DND-41 (cell line): ENCODE measurements around the gene SLC25A39.

ENCODE experiments used
- EZH2 ChIP-seq: IDR thresholded peaks from 3 replicates; pipeline ENCODE4 v1.6.1; 2012; ENCODE audit warnings: borderline replicate concordance, low read depth, mild to moderate bottlenecking, moderate library complexity, low read length, inconsistent platforms; ENCODE audit not compliant: severe bottlenecking
- TF ChIP-seq, protein P1 (sequence below): IDR thresholded peaks from 2 replicates; pipeline ENCODE4 v1.5.1; 2012; ENCODE audit warnings: borderline replicate concordance, low read length, moderate library complexity, mild to moderate bottlenecking; ENCODE audit not compliant: poor library complexity, severe bottlenecking; ENCODE audit errors: extremely low read depth

DNA sequence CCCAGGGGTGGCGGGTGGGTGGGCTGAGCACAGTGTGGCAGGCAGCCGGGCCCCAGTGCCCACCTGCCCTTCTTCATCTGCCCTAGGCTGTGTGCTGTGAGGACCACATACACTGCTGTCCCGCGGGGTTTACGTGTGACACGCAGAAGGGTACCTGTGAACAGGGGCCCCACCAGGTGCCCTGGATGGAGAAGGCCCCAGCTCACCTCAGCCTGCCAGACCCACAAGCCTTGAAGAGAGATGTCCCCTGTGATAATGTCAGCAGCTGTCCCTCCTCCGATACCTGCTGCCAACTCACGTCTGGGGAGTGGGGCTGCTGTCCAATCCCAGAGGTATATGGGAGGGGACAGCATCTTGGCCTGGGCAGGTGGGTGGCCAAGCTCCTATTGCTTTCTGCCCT lies 26.8 kb upstream of the SLC25A39 start:
- TF ChIP-seq, protein P1, sequence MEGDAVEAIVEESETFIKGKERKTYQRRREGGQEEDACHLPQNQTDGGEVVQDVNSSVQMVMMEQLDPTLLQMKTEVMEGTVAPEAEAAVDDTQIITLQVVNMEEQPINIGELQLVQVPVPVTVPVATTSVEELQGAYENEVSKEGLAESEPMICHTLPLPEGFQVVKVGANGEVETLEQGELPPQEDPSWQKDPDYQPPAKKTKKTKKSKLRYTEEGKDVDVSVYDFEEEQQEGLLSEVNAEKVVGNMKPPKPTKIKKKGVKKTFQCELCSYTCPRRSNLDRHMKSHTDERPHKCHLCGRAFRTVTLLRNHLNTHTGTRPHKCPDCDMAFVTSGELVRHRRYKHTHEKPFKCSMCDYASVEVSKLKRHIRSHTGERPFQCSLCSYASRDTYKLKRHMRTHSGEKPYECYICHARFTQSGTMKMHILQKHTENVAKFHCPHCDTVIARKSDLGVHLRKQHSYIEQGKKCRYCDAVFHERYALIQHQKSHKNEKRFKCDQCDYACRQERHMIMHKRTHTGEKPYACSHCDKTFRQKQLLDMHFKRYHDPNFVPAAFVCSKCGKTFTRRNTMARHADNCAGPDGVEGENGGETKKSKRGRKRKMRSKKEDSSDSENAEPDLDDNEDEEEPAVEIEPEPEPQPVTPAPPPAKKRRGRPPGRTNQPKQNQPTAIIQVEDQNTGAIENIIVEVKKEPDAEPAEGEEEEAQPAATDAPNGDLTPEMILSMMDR = no peak
- TF ChIP-seq EZH2 = no peak
